Stomach (tissue), 9 donors: ENCODE results near the gene TMEM30A. TPM values are rescaled to one million over a fixed set of nuclear protein-coding genes. Genes with fewer than 3 reads are reported as not detected.

Experiments
- DNase-seq, 2 donors: peaks; one replicate each; pipeline versions ENCODE4 v3.0.0 to v3.0.0-alpha.2; 2013 to 2019
- H3K27ac ChIP-seq, 5 donors: fragments of 200-600 bp in 4 of 5; sonication (generic) in 4 of 5; one replicate each; pipeline ENCODE4 v1.5.1; 2013 to 2019; ENCODE audit warnings: mild to moderate bottlenecking in 1 of 5, moderate library complexity in 1 of 5
- H3K27me3 ChIP-seq, 3 donors: fragments of 200-600 bp; sonication (generic); one replicate each; pipeline ENCODE4 v1.5.1; 2017 to 2019; ENCODE audit warnings: mixed run types in 1 of 3
- H3K36me3 ChIP-seq, 4 donors: fragments of 200-600 bp; sonication (generic); 1 replicate in 3 of 4; 2 replicates in 1 of 4; pipeline ENCODE4 v1.5.1; 2016 to 2019
- H3K4me1 ChIP-seq, 4 donors: fragments of 200-600 bp; sonication (generic); one replicate each; pipeline ENCODE4 v1.5.1; 2016 to 2019
- H3K4me3 ChIP-seq, 4 donors: fragments of 200-600 bp; sonication (generic) in 3 of 4; one replicate each; pipeline ENCODE4 v1.5.1; 2016 to 2019; ENCODE audit warnings: mild to moderate bottlenecking in 1 of 4
- H3K9me3 ChIP-seq, 4 donors: fragments of 200-600 bp; sonication (generic); one replicate each; pipeline ENCODE4 v1.5.1; 2016 to 2019
- CTCF ChIP-seq, 7 experiments: fragments of 450-650 bp in 4 of 7; fragments of 200-600 bp in 3 of 7; sonication (generic) in 3 of 7; IDR thresholded peaks; one replicate each; pipeline ENCODE4 v1.5.1; 2016 to 2019; ENCODE audit warnings: antibody characterized with exemption in 7 of 7, control low read depth in 2 of 7, mild to moderate bottlenecking in 1 of 7
- EP300 ChIP-seq: sonication (generic); formaldehyde crosslinking; IDR thresholded peaks from one replicate; pipeline ENCODE4 v1.6.1; 2017; ENCODE audit warnings: antibody characterized with exemption
- POLR2A ChIP-seq, 4 donors: fragments of 450-650 bp; IDR thresholded peaks; one replicate each; pipeline ENCODE4 v1.6.1; 2016; ENCODE audit warnings: antibody characterized with exemption in 4 of 4, control low read depth in 2 of 4, mild to moderate bottlenecking in 1 of 4, moderate library complexity in 1 of 4
- POLR2AphosphoS5 ChIP-seq, 3 donors: sonication (generic); formaldehyde crosslinking; IDR thresholded peaks; one replicate each; pipeline ENCODE4 v1.6.1; 2016; ENCODE audit warnings: antibody characterized with exemption in 3 of 3
- WGBS, 5 donors: extraction: QIAGEN DNeasy Blood & Tissue Kit in 3 of 5; methylation state at CpG; one replicate each; pipeline versions ENCODE4 v1.1.5 to v1.1.7; 2013 to 2018; 5-methylcytosine and 5-hydroxymethylcytosine counted together
- intact Hi-C: fragments of 100-400 bp; cut with DNase I; formaldehyde crosslinking; loops from one replicate; pipeline ENCODE4 v1.15.1; 2023; ENCODE audit warnings: low total_unique reads
- polyA plus RNA-seq, 3 donors: library from polyadenylated mRNA; stranded (reverse); fragments of 200-250 nt; gene quantifications; one replicate each; pipeline ENCODE4 v1.2.3, GENCODE V29; 2013
- total RNA-seq, 5 donors: library from RNA; depleted of rRNA; stranded (reverse); fragments of >200 nt; gene quantifications; one replicate each; pipeline versions ENCODE4 v1.1.0 to v1.2.3, GENCODE V29; 2014 to 2016
- donor health status: healthy with polysubstance abuse.
- donor health status: Bipolar disorder and iron deficiency.
- donor health status: healthy.

The TMEM30A gene
- total and polyA plus RNA-seq, 8 donors: 5.2 to 175 (median 41.2) TPM

DNA sequence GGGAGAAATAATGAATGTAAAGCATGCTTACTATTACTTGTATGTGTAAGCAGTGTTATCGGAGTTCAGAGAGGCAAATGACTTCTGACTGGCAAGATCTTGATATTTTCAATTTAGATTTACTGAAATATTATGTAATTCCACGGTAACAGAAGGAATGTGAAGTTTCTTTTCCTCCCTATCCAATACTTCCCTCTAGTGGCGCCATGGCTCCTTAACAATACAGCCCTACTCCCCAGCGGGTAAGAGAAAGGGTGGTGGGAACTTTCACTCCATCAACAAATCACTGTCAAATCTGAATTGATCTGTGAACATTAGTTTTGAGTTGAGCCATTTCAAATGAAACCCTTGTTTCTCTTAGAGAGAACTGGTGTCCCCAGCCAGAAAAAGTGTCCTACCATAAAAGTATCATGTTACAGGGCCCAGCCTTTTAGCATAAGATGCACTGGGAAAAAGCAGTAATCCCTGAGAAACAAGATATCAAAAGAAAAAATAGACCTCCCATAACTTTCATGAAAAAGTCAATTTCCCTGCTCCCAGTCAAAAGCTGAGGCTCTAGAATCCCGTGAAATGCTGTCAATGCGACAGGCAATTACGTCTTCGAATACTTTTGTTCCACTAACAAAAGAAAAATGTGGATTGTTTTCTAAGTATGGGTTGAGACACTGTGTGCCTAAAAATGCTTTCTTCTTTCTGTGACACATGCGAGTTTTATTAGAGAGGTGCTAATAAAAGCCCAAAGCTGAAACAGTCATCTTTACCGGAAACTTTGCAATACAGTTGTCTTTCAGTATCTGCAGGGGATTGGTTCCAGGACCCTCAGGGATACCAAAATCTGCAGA is 53.9 kb downstream of the TMEM30A start:
- H3K9me3 ChIP-seq: no peaks in the 10 kb centered on the region
- intact Hi-C loops: no loop called here
- H3K4me1 ChIP-seq: peaks cover 0 to 6% (median 2%) of the 10 kb centered on the region in 4 donors
- TF ChIP-seq POLR2A (IDR thresholded peaks at IDR 0.05) (no peak), CTCF (IDR thresholded peaks at IDR 0.05) (peak in 5 of 7 experiments; percentile 27 to 64 (median 48))
- peaks cover 0 to under 1% (median 0%) of the 10 kb centered on the region in 4 donors for H3K36me3 ChIP-seq
- H3K27me3 ChIP-seq: no peaks in the 10 kb centered on the region
- 53 to 59% (median 56%) methylated on average over 10 of the region's 10 CpGs for WGBS, 5 donors
- H3K4me3 ChIP-seq: no peak overlapping the region
- no peak overlapping the region for H3K27ac ChIP-seq
- DNase-seq: peak in 1 of 2 donors; percentile 61

DNA sequence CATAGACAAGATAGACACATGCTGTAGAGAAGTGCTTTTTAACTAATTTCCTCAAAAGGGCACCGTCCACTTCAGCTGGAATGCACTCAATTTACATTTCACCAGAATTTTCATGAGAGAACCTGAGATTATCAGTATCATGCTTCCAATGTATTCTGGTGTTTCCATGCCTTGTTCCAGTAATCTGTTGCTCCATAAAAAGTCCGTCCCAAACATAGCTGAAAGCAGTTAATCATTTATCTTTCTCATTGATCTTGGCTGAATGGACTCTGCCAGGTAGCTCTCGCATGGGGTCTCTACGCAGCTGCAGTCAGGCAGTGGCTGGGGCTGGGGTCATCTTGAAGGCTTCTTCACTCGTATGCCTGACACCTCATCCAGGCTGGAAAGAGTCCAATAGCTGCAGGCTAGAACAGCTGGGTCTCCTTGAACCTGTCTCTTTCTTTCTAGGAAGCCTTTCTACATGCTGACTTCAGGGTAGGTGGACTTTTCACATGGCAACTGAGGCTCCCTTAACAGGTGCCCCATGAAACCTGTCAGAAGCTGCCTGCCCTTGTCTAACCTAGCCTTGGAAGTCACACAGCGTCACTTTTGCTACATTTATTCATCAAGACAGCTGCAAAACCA is 60.2 kb downstream of the TMEM30A start:
- Histone ChIP-seq H3K27ac (no peak overlapping the region), H3K4me1 (peaks cover 0 to 8% (median 0%) of the 10 kb centered on the region in 4 donors), H3K36me3 (no peaks in the 10 kb centered on the region), H3K4me3 (no peak overlapping the region), H3K9me3 (no peaks in the 10 kb centered on the region), H3K27me3 (no peaks in the 10 kb centered on the region)
- DNase-seq: no peak
- no peak for TF ChIP-seq CTCF (IDR thresholded peaks at IDR 0.05)
- TF ChIP-seq POLR2AphosphoS5 (IDR thresholded peaks at IDR 0.05): no peak
- no peak for TF ChIP-seq EP300
- no peak for TF ChIP-seq POLR2A (IDR thresholded peaks at IDR 0.05)
- 41 to 68% (median 57%) methylated on average over 6 of the region's 6 CpGs for WGBS, 5 donors
- intact Hi-C loops: no loop called here

GRCh38 chr6:75223428-75223827 is 61.2 kb downstream of the TMEM30A start:
- Histone ChIP-seq H3K9me3 (no peaks in the 10 kb centered on the region), H3K27me3 (no peaks in the 10 kb centered on the region), H3K4me3 (no peak overlapping the region), H3K4me1 (peaks cover 0 to 8% (median 0%) of the 10 kb centered on the region in 4 donors), H3K36me3 (no peaks in the 10 kb centered on the region), H3K27ac (no peak overlapping the region)
- DNase-seq: no peak
- intact Hi-C loops: no loop called here
- TF ChIP-seq CTCF (IDR thresholded peaks at IDR 0.05): no peak
- TF ChIP-seq EP300: no peak
- TF ChIP-seq POLR2A (IDR thresholded peaks at IDR 0.05): no peak
- no peak for TF ChIP-seq POLR2AphosphoS5 (IDR thresholded peaks at IDR 0.05)
- WGBS, 5 donors: 70 to 80% (median 78%) methylated on average over 2 of the region's 2 CpGs

GRCh38 chr6:75222261-75222660 is 62.3 kb downstream of the TMEM30A start:
- Histone ChIP-seq H3K9me3 (no peaks in the 10 kb centered on the region), H3K4me1 (peaks cover 0 to 15% (median 2%) of the 10 kb centered on the region in 4 donors), H3K27ac (no peak overlapping the region), H3K4me3 (no peak overlapping the region), H3K27me3 (no peaks in the 10 kb centered on the region), H3K36me3 (no peaks in the 10 kb centered on the region)
- intact Hi-C loops: no loop called here
- no peak for DNase-seq
- TF ChIP-seq EP300: no peak
- TF ChIP-seq CTCF (IDR thresholded peaks at IDR 0.05): no peak
- TF ChIP-seq POLR2A (IDR thresholded peaks at IDR 0.05): no peak
- TF ChIP-seq POLR2AphosphoS5 (IDR thresholded peaks at IDR 0.05): no peak
